NCI-H82 treated with DMSO at 0.1 percent for 48 hours (cell line): Measurements from ENCODE around the gene TSPYL4.

Experiments used
- DNase-seq: peaks from one replicate; lab custom pipeline; 2025; ENCODE audit not compliant: unreplicated experiment; lab: John Stamatoyannopoulos, UW

TSPYL4 gene

GRCh38 chr6:116229287-116229913 is 24.5 kb downstream of the TSPYL4 start:
- peak; percentile 16 for DNase-seq

- DNase-seq, result no peak
These were observed 30.5 kb downstream of the TSPYL4 start for GRCh38 chr6:116223355-116223754.

GRCh38 chr6:116221911-116222310 is 32.0 kb downstream of the TSPYL4 start:
- DNase-seq, result no peak

GRCh38 chr6:116221067-116221466 is 32.8 kb downstream of the TSPYL4 start:
- no peak for DNase-seq

GRCh38 chr6:116218866-116219265 is 35.0 kb downstream of the TSPYL4 start:
- no peak for DNase-seq

GRCh38 chr6:116218172-116218633 is 35.7 kb downstream of the TSPYL4 start:
- no peak for DNase-seq

GRCh38 chr6:116217069-116217468 is 36.8 kb downstream of the TSPYL4 start:
- DNase-seq, result peak; percentile 27

- DNase-seq, result no peak
These were observed 38.5 kb downstream of the TSPYL4 start for GRCh38 chr6:116215414-116215813.

- DNase-seq, result no peak
These were observed 39.2 kb downstream of the TSPYL4 start for GRCh38 chr6:116214681-116215080.

- DNase-seq, result no peak
These were observed 43.0 kb downstream of the TSPYL4 start for GRCh38 chr6:116210750-116211425.

GRCh38 chr6:116210316-116210715 is 43.6 kb downstream of the TSPYL4 start:
- no peak for DNase-seq

- no peak for DNase-seq
These were observed 45.7 kb downstream of the TSPYL4 start for GRCh38 chr6:116208056-116208785.

- no peak for DNase-seq
These were observed 47.5 kb downstream of the TSPYL4 start for GRCh38 chr6:116206231-116206903.

- DNase-seq, result no peak
These were observed 48.6 kb downstream of the TSPYL4 start for GRCh38 chr6:116205281-116205680.

- no peak for DNase-seq
These were observed 52.3 kb downstream of the TSPYL4 start for GRCh38 chr6:116201538-116201937.

- no peak for DNase-seq
These were observed 53.1 kb downstream of the TSPYL4 start for GRCh38 chr6:116200619-116201249.
